C4-2B (cell line): ENCODE measurements around the gene CBY2.
"Not testable (repeated sequence)": the region's sequence is repeated elsewhere in the genome, so short reads cannot be mapped to it uniquely, and the experiment has no call there.

Experiments used
- H3K27ac ChIP-seq: fragments of 450-650 bp; 2 replicates; pipeline ENCODE4 v1.5.1; 2017
- CTCF ChIP-seq: fragments of 450-650 bp; conservative IDR thresholded peaks from 2 replicates; pipeline ENCODE4 v1.5.1; 2017; ENCODE audit warnings: mild to moderate bottlenecking
- ZFX ChIP-seq: fragments of 450-650 bp; IDR thresholded peaks from 2 replicates; pipeline ENCODE4 v1.6.1; 2017

The CBY2 gene

GRCh38 chr13:45702088-45702487, at the start of gene CBY2:
CBY2 (plus strand) TSS chr13:45702320; CDS start chr13:45702391, 71 bp downstream.
- TF ChIP-seq CTCF (no peak), ZFX (no peak)
- H3K27ac ChIP-seq = no peak within 1 kb of the TSS

GRCh38 chr13:45654633-45655349, 47.3 kb upstream of the CBY2 start:
- no peak overlapping the region for H3K27ac ChIP-seq
- TF ChIP-seq ZFX = no peak
- TF ChIP-seq CTCF = no peak

GRCh38 chr13:45658586-45659235, 43.4 kb upstream of the CBY2 start:
- TF ChIP-seq ZFX = no peak
- no peak for TF ChIP-seq CTCF
- no peak overlapping the region for H3K27ac ChIP-seq

GRCh38 chr13:45659536-45659935, 42.6 kb upstream of the CBY2 start:
- TF ChIP-seq ZFX (no peak), CTCF (no peak)
- no peak overlapping the region for H3K27ac ChIP-seq

GRCh38 chr13:45660458-45660857, 41.7 kb upstream of the CBY2 start:
- H3K27ac ChIP-seq = not testable (repeated sequence)

- TF ChIP-seq CTCF (no peak), ZFX (no peak)
These were observed 40.0 kb upstream of the CBY2 start for GRCh38 chr13:45662162-45662561.

GRCh38 chr13:45662903-45663302, 39.2 kb upstream of the CBY2 start:
- not testable (repeated sequence) for H3K27ac ChIP-seq

More at GRCh38 chr13:45662162-45662561, 40.0 kb upstream of the CBY2 start:
- H3K27ac ChIP-seq = no peak overlapping the region

GRCh38 chr13:45669626-45670025, 32.5 kb upstream of the CBY2 start:
- not testable (repeated sequence) for H3K27ac ChIP-seq
